ENCODE results near the gene ARL13A.
"Not testable (repeated sequence)": the region's sequence is repeated elsewhere in the genome, so short reads cannot be mapped to it uniquely, and the experiment has no call there.

The ARL13A gene

GRCh38 chrX:100976211-100976610 is 6.7 kb downstream of the ARL13A start:
- Histone ChIP-seq H3K27me3 (ENCODE audit: insufficient read depth, low read depth) (no peaks in the 10 kb centered on the region), H2AFZ (ENCODE audit: low read depth) (no peak overlapping the region), H3K4me1 (ENCODE audit: low read depth, poor library complexity, severe bottlenecking) (no peaks in the 10 kb centered on the region), H3K27ac (no peak overlapping the region), H4K20me1 (ENCODE audit: insufficient read depth) (no peaks in the 10 kb centered on the region), H3K79me2 (ENCODE audit: insufficient read depth, low read depth) (no peaks in the 10 kb centered on the region), H3K36me3 (ENCODE audit: insufficient read depth) (no peaks in the 10 kb centered on the region), H3K4me2 (no peak overlapping the region), H3K4me3 (IDR thresholded peaks at IDR 0.05; ENCODE audit: insufficient read depth, low read depth, low read length) (no peak overlapping the region), H3K9ac (no peak overlapping the region)
- TF ChIP-seq CTCF (conservative IDR thresholded peaks at IDR 0.05; ENCODE audit: low read depth, low read length): no peak

- Histone ChIP-seq H3K79me2 (ENCODE audit: insufficient read depth, low read depth) (no peaks in the 10 kb centered on the region), H3K9ac (no peak overlapping the region), H3K36me3 (ENCODE audit: insufficient read depth) (no peaks in the 10 kb centered on the region), H4K20me1 (ENCODE audit: insufficient read depth) (no peaks in the 10 kb centered on the region), H3K27me3 (ENCODE audit: insufficient read depth, low read depth) (no peaks in the 10 kb centered on the region), H3K27ac (no peak overlapping the region), H2AFZ (ENCODE audit: low read depth) (no peak overlapping the region), H3K4me1 (ENCODE audit: low read depth, poor library complexity, severe bottlenecking) (no peaks in the 10 kb centered on the region), H3K4me3 (IDR thresholded peaks at IDR 0.05; ENCODE audit: insufficient read depth, low read depth, low read length) (no peak overlapping the region), H3K4me2 (no peak overlapping the region)
- TF ChIP-seq CTCF (conservative IDR thresholded peaks at IDR 0.05; ENCODE audit: low read depth, low read length): no peak
Measured at GRCh38 chrX:100979881-100980607, 10.5 kb downstream of the ARL13A start.

DNA sequence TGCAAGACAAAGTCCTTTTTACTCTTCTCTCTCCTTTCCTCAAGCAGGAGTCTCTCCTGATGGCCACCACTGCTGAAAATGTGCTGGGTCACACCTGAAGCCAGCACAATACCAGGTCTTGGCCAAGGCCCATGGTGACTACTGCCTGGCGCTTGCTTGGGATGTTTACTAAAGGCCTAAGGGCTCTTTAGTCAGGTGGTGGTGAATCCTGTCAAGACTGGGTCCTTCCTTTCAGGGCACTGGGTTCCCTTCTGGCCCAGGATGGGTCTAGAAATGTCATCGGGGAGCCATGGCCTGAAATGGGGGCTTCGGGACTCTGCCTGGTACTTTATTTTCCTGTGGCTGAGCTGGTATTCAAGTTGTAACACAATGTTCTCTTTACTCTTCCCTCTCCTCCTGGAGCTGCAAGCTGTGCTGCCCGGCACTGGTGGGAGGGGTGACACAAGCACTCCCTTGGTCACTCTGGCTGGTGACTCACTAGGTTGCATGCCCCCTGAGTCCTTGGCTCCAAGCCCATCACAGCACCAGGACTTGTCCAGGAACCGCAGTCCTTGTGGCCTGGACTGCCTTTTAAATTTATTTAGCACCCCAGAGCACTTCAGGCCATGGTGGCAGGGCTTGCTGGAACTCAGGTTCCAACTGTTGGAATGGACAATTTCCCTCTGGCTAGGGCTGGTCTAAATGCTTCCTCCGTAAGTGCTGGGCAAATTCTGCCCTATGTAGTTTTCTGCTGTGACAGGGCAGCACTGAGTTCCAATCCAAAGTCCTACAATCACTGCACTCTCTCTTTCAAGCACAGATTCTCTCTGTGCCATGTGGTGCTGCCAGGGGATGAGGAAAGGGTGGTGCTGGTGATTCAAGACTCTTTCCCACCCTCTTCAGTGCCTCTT is 11.3 kb downstream of the ARL13A start:
- no peak overlapping the region for H3K4me2 ChIP-seq
- H3K79me2 ChIP-seq (ENCODE audit: insufficient read depth, low read depth): no peaks in the 10 kb centered on the region
- H4K20me1 ChIP-seq (ENCODE audit: insufficient read depth): no peaks in the 10 kb centered on the region
- H3K4me1 ChIP-seq (ENCODE audit: low read depth, poor library complexity, severe bottlenecking): no peaks in the 10 kb centered on the region
- TF ChIP-seq CTCF (conservative IDR thresholded peaks at IDR 0.05; ENCODE audit: low read depth, low read length): no peak
- no peaks in the 10 kb centered on the region for H3K27me3 ChIP-seq (ENCODE audit: insufficient read depth, low read depth)
- no peak overlapping the region for H3K27ac ChIP-seq
- no peak overlapping the region for H3K4me3 ChIP-seq (IDR thresholded peaks at IDR 0.05; ENCODE audit: insufficient read depth, low read depth, low read length)
- H3K36me3 ChIP-seq (ENCODE audit: insufficient read depth): no peaks in the 10 kb centered on the region
- no peak overlapping the region for H3K9ac ChIP-seq
- no peak overlapping the region for H2AFZ ChIP-seq (ENCODE audit: low read depth)

DNA sequence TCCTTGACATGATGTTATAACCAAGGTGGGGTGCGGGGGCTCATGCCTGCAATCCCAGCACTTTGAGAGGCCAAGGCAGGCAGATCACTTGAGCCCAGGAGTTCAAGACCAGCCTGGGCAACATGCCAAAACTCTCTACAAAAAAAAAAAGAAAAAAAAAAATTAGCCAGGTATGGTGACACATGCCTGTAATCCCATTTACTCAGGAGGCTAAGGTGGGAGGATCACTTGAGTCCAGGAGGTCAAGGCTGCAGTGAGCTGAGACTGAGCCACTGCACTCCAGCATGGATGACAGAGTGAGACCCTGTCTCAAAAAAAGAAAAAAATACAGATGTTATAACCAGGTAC is 12.0 kb downstream of the ARL13A start:
- not testable (repeated sequence) for H3K4me1 ChIP-seq (ENCODE audit: low read depth, poor library complexity, severe bottlenecking); H3K36me3 ChIP-seq (ENCODE audit: insufficient read depth); H3K4me3 ChIP-seq (IDR thresholded peaks at IDR 0.05; ENCODE audit: insufficient read depth, low read depth, low read length); H3K9ac ChIP-seq; H4K20me1 ChIP-seq (ENCODE audit: insufficient read depth); H2AFZ ChIP-seq (ENCODE audit: low read depth); H3K27ac ChIP-seq; H3K79me2 ChIP-seq (ENCODE audit: insufficient read depth, low read depth); H3K4me2 ChIP-seq; H3K27me3 ChIP-seq (ENCODE audit: insufficient read depth, low read depth)

DNA sequence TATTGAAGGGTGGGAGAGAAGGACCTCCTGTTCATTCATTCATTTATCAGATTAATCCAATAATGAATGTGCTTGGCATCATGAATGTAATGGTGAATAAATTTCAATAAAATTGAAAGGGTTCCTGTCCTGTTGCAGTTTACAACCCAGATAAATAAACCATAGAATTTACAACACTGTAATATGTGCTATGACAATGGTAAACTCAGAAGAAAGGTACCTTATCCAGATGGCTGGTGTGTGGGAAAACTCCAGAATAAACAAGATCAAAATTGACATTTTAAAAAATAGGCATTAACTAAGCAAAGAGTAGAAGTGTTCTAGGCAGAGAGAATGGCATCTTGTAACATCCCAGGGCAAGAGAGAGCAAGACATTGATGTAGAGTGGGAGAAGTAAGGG is 15.3 kb downstream of the ARL13A start:
- H4K20me1 ChIP-seq (ENCODE audit: insufficient read depth): no peaks in the 10 kb centered on the region
- H3K4me2 ChIP-seq: no peak overlapping the region
- no peak overlapping the region for H3K27ac ChIP-seq
- H3K4me3 ChIP-seq (IDR thresholded peaks at IDR 0.05; ENCODE audit: insufficient read depth, low read depth, low read length): no peak overlapping the region
- no peak overlapping the region for H3K9ac ChIP-seq
- TF ChIP-seq CTCF (conservative IDR thresholded peaks at IDR 0.05; ENCODE audit: low read depth, low read length): no peak
- no peaks in the 10 kb centered on the region for H3K79me2 ChIP-seq (ENCODE audit: insufficient read depth, low read depth)
- no peaks in the 10 kb centered on the region for H3K36me3 ChIP-seq (ENCODE audit: insufficient read depth)
- no peak overlapping the region for H2AFZ ChIP-seq (ENCODE audit: low read depth)
- H3K4me1 ChIP-seq (ENCODE audit: low read depth, poor library complexity, severe bottlenecking): no peaks in the 10 kb centered on the region
- H3K27me3 ChIP-seq (ENCODE audit: insufficient read depth, low read depth): no peaks in the 10 kb centered on the region

Measured in KMS-11 (cell line).